Measurements from ENCODE around the gene STK32C.

Gene STK32C

GRCh38 chr10:132332433-132332754 lies 24.6 kb upstream of the STK32C start:
- Mint-ChIP-seq H3K4me3 (peak overlapping the region; percentile 98), H3K27ac (no peak overlapping the region), H3K27me3 (ENCODE audit: low read depth, poor library complexity) (peaks cover 10% of the 10 kb centered on the region), H3K4me1 (peaks cover 75% of the 10 kb centered on the region), H3K9me3 (peaks cover 24% of the 10 kb centered on the region), H3K36me3 (ENCODE audit: low read depth) (peaks cover 54% of the 10 kb centered on the region)
- TF ChIP-seq CTCF (IDR thresholded peaks at IDR 0.05), result no peak
- DNase-seq, result no peak

- no peak for TF ChIP-seq CTCF (IDR thresholded peaks at IDR 0.05)
- peaks cover 69% of the 10 kb centered on the region for H3K4me1 Mint-ChIP-seq
- peak; percentile 100 for DNase-seq
- H3K27ac Mint-ChIP-seq, result peak within 1 kb of the TSS; percentile 83
- peaks cover 13% of the 10 kb centered on the region for H3K27me3 Mint-ChIP-seq (ENCODE audit: low read depth, poor library complexity)
- peaks cover 56% of the 10 kb centered on the region for H3K36me3 Mint-ChIP-seq (ENCODE audit: low read depth)
- H3K9me3 Mint-ChIP-seq, result peaks cover 29% of the 10 kb centered on the region
- peak within 1 kb of the TSS; percentile 98 for H3K4me3 Mint-ChIP-seq
Measured at GRCh38 chr10:132331601-132332432, 24.1 kb upstream of the STK32C start, which contains the start of gene LRRC27. Gene LRRC27, plus strand, starts transcription at chr10:132332193. Its CDS starts 1,332 bp downstream, at chr10:132333525.

GRCh38 chr10:132330486-132330833 lies 22.7 kb upstream of the STK32C start:
- peaks cover 67% of the 10 kb centered on the region for H3K36me3 Mint-ChIP-seq (ENCODE audit: low read depth)
- peaks cover 13% of the 10 kb centered on the region for H3K27me3 Mint-ChIP-seq (ENCODE audit: low read depth, poor library complexity)
- H3K4me1 Mint-ChIP-seq, result peaks cover 57% of the 10 kb centered on the region
- peaks cover 40% of the 10 kb centered on the region for H3K9me3 Mint-ChIP-seq
- H3K4me3 Mint-ChIP-seq, result peak overlapping the region; percentile 98
- no peak for DNase-seq
- no peak for TF ChIP-seq CTCF (IDR thresholded peaks at IDR 0.05)
- no peak overlapping the region for H3K27ac Mint-ChIP-seq

GRCh38 chr10:132329565-132330485 lies 22.1 kb upstream of the STK32C start:
- no peak for TF ChIP-seq CTCF (IDR thresholded peaks at IDR 0.05)
- Mint-ChIP-seq H3K4me3 (peak overlapping the region; percentile 98), H3K27me3 (ENCODE audit: low read depth, poor library complexity) (peaks cover 13% of the 10 kb centered on the region), H3K4me1 (peaks cover 54% of the 10 kb centered on the region), H3K27ac (peak overlapping the region; percentile 24), H3K36me3 (ENCODE audit: low read depth) (peaks cover 71% of the 10 kb centered on the region), H3K9me3 (peaks cover 43% of the 10 kb centered on the region)
- DNase-seq, result no peak

GRCh38 chr10:132328738-132329137 lies 21.0 kb upstream of the STK32C start:
- Mint-ChIP-seq H3K27ac (no peak overlapping the region), H3K4me1 (peaks cover 54% of the 10 kb centered on the region), H3K9me3 (peaks cover 46% of the 10 kb centered on the region), H3K27me3 (ENCODE audit: low read depth, poor library complexity) (peaks cover 5% of the 10 kb centered on the region), H3K4me3 (peak overlapping the region; percentile 98), H3K36me3 (ENCODE audit: low read depth) (peaks cover 77% of the 10 kb centered on the region)
- no peak for DNase-seq
- TF ChIP-seq CTCF (IDR thresholded peaks at IDR 0.05), result no peak

Measured in nephron progenitor cell (in vitro differentiated cells).